OCI-LY3 (cell line): ENCODE data around the gene ACTG2.
A peak's percentile ranks its signal among the peaks of the same experiment; 100 is the strongest.

Experiments used
- H2AFZ ChIP-seq: fragments of 200-600, 300-600 bp; shearing (Covaris generic); 2 replicates; pipeline ENCODE4 v1.6.0; 2014; ENCODE audit warnings: antibody characterized with exemption, low read depth, low read length
- H3K27ac ChIP-seq: fragments of 200-600, 300-600 bp; sonication (generic); 2 replicates; pipeline ENCODE4 v1.5.1; 2014; ENCODE audit warnings: mild to moderate bottlenecking, low read length, moderate library complexity, mixed read lengths
- H3K27me3 ChIP-seq: fragments of 200-600, 300-600 bp; sonication (generic); 2 replicates; pipeline ENCODE4 v1.6.1; 2014; ENCODE audit warnings: low read depth, low read length, mixed read lengths
- H3K36me3 ChIP-seq: fragments of 200-600, 300-600 bp; sonication (generic); replicated peaks from 2 replicates; pipeline ENCODE3; 2014; ENCODE audit warnings: low read depth, low read length, mixed read lengths
- H3K4me1 ChIP-seq: fragments of 300-600, 200-600 bp; sonication (generic); 2 replicates; pipeline ENCODE4 v1.6.1; 2014; ENCODE audit warnings: low read length, mixed read lengths
- H3K4me2 ChIP-seq: fragments of 200-600, 300-600 bp; sonication (generic); 2 replicates; pipeline ENCODE4 v1.6.1; 2014; ENCODE audit warnings: low read length, mixed read lengths
- H3K4me3 ChIP-seq: fragments of 300-600, 200-600 bp; sonication (generic); 2 replicates; pipeline ENCODE4 v1.5.1; 2014; ENCODE audit warnings: antibody characterized with exemption, mild to moderate bottlenecking, low read length, moderate library complexity
- H3K79me2 ChIP-seq: fragments of 300-600, 200-600 bp; shearing (Covaris generic); 2 replicates; pipeline ENCODE4 v1.6.1; 2014; ENCODE audit warnings: mild to moderate bottlenecking, low read length, mixed read lengths
- H3K9ac ChIP-seq: fragments of 300-600, 200-600 bp; shearing (Covaris generic); 2 replicates; pipeline ENCODE4 v1.6.0; 2014; ENCODE audit warnings: mild to moderate bottlenecking, low read length, moderate library complexity
- H3K9me3 ChIP-seq: fragments of 200-600, 300-600 bp; shearing (Covaris generic); 2 replicates; pipeline ENCODE4 v1.6.1; 2014; ENCODE audit warnings: low read length, mixed read lengths; ENCODE audit not compliant: insufficient read depth
- H4K20me1 ChIP-seq: fragments of 200-600, 300-600 bp; sonication (generic); 2 replicates; pipeline ENCODE4 v1.6.1; 2016; ENCODE audit warnings: low read length, mixed read lengths; ENCODE audit not compliant: insufficient read depth
- CTCF ChIP-seq: fragments of 200-600, 300-600 bp; sonication (generic); IDR thresholded peaks from 2 replicates; pipeline ENCODE4 v1.5.1; 2014; ENCODE audit warnings: antibody characterized with exemption, low read length, low read depth
- EZH2phosphoT487 ChIP-seq: fragments of 200-600 bp; shearing (Covaris generic); IDR thresholded peaks from 2 replicates; pipeline ENCODE4 v1.6.1; 2018; ENCODE audit warnings: antibody characterized with exemption, mixed run types, low read depth

The ACTG2 gene

GRCh38 chr2:73918856-73919255 is 26.0 kb downstream of the ACTG2 start:
- no peak overlapping the region for H3K4me3 ChIP-seq
- H3K4me1 ChIP-seq, result no peaks in the 10 kb centered on the region
- peaks cover 50% of the 10 kb centered on the region for H3K36me3 ChIP-seq
- no peak overlapping the region for H3K27ac ChIP-seq
- H3K4me2 ChIP-seq, result no peak overlapping the region
- TF ChIP-seq CTCF (no peak), EZH2phosphoT487 (no peak)
- H3K79me2 ChIP-seq, result no peaks in the 10 kb centered on the region
- H3K9me3 ChIP-seq, result no peaks in the 10 kb centered on the region
- H3K27me3 ChIP-seq, result no peaks in the 10 kb centered on the region
- H4K20me1 ChIP-seq, result no peaks in the 10 kb centered on the region
- no peak overlapping the region for H2AFZ ChIP-seq
- H3K9ac ChIP-seq, result no peak overlapping the region

GRCh38 chr2:73919596-73920228 is 26.9 kb downstream of the ACTG2 start:
- Histone ChIP-seq H4K20me1 (no peaks in the 10 kb centered on the region), H3K9ac (no peak overlapping the region), H3K27me3 (no peaks in the 10 kb centered on the region), H3K36me3 (peaks cover 46% of the 10 kb centered on the region), H3K4me2 (no peak overlapping the region), H3K4me1 (no peaks in the 10 kb centered on the region), H3K27ac (no peak overlapping the region), H2AFZ (no peak overlapping the region), H3K79me2 (no peaks in the 10 kb centered on the region), H3K4me3 (no peak overlapping the region), H3K9me3 (no peaks in the 10 kb centered on the region)
- TF ChIP-seq EZH2phosphoT487, result no peak
- no peak for TF ChIP-seq CTCF

- TF ChIP-seq EZH2phosphoT487, result no peak
- TF ChIP-seq CTCF, result peak; percentile 30
- Histone ChIP-seq H2AFZ (no peak overlapping the region), H3K4me3 (no peak overlapping the region)
Measured at GRCh38 chr2:73920577-73921545, 28.1 kb downstream of the ACTG2 start.

GRCh38 chr2:73921581-73921980 is 28.8 kb downstream of the ACTG2 start:
- Histone ChIP-seq H3K79me2 (no peaks in the 10 kb centered on the region), H3K9ac (no peak overlapping the region), H2AFZ (no peak overlapping the region), H3K9me3 (no peaks in the 10 kb centered on the region), H3K4me3 (no peak overlapping the region), H3K27ac (no peak overlapping the region), H4K20me1 (no peaks in the 10 kb centered on the region), H3K4me1 (peaks cover 14% of the 10 kb centered on the region), H3K36me3 (peaks cover 33% of the 10 kb centered on the region), H3K4me2 (no peak overlapping the region), H3K27me3 (no peaks in the 10 kb centered on the region)
- no peak for TF ChIP-seq EZH2phosphoT487
- no peak for TF ChIP-seq CTCF

More at GRCh38 chr2:73920577-73921545, 28.1 kb downstream of the ACTG2 start:
- Histone ChIP-seq H3K27me3 (no peaks in the 10 kb centered on the region), H3K4me1 (peaks cover 10% of the 10 kb centered on the region), H3K27ac (no peak overlapping the region), H3K36me3 (peaks cover 37% of the 10 kb centered on the region), H3K79me2 (no peaks in the 10 kb centered on the region), H3K4me2 (no peak overlapping the region), H3K9ac (no peak overlapping the region), H3K9me3 (no peaks in the 10 kb centered on the region), H4K20me1 (no peaks in the 10 kb centered on the region)
